DND-41 (cell line): Measurements from ENCODE around the gene FBXL19.

Experiments
- ATAC-seq: fragments of 200-7000 bp; cut with Tn5 transposase; 3 replicates; pipeline ENCODE4 v1.9.1; 2021; ENCODE audit warnings: low read depth; ENCODE audit not compliant: insufficient read depth
- DNase-seq: peaks from one replicate; pipeline ENCODE4 v3.0.0-alpha.2; 2020
- H2AFZ ChIP-seq: 2 replicates; pipeline ENCODE4 v1.6.0; 2012; ENCODE audit warnings: low read depth, low read length
- H3K27ac ChIP-seq: 2 replicates; pipeline ENCODE4 v1.5.1; 2012; ENCODE audit warnings: low read length, inconsistent platforms
- H3K27me3 ChIP-seq: fragments of 200-600 bp; sonication (generic); 2 replicates; pipeline ENCODE4 v1.6.0; 2012; ENCODE audit warnings: low read length, mild to moderate bottlenecking, inconsistent platforms; ENCODE audit not compliant: insufficient read depth, poor library complexity
- H3K36me3 ChIP-seq: 2 replicates; pipeline ENCODE4 v1.5.1; 2012; ENCODE audit warnings: low read length, inconsistent platforms; ENCODE audit not compliant: insufficient read depth
- H3K4me1 ChIP-seq: 2 replicates; pipeline ENCODE4 v1.5.1; 2012; ENCODE audit warnings: mild to moderate bottlenecking, low read length; ENCODE audit not compliant: insufficient read depth
- H3K4me2 ChIP-seq: 2 replicates; pipeline ENCODE4 v1.6.0; 2012; ENCODE audit warnings: mild to moderate bottlenecking, moderate library complexity, low read length, inconsistent platforms; ENCODE audit not compliant: insufficient read depth
- H3K4me3 ChIP-seq, 2 experiments: fragments of 200-600 bp in 1 of 2; shearing (Covaris generic) in 1 of 2; 2 replicates each; pipeline ENCODE4 v1.5.1; 2012 to 2016; ENCODE audit warnings: inconsistent platforms in 2 of 2, low read length in 2 of 2, mild to moderate bottlenecking in 2 of 2, low read depth in 1 of 2, moderate library complexity in 1 of 2
- H3K79me2 ChIP-seq: 2 replicates; pipeline ENCODE4 v1.6.0; 2012; ENCODE audit warnings: low read length, inconsistent platforms; ENCODE audit not compliant: insufficient read depth
- H3K9ac ChIP-seq: 2 replicates; pipeline ENCODE4 v1.6.0; 2012; ENCODE audit warnings: low read depth, mild to moderate bottlenecking, inconsistent platforms, low read length, moderate library complexity
- H3K9me3 ChIP-seq: 2 replicates; pipeline ENCODE4 v1.5.1; 2012; ENCODE audit warnings: low read length, moderate library complexity, mild to moderate bottlenecking, inconsistent platforms; ENCODE audit not compliant: insufficient read depth, severe bottlenecking
- H4K20me1 ChIP-seq: 2 replicates; pipeline ENCODE4 v1.6.0; 2012; ENCODE audit warnings: low read length; ENCODE audit not compliant: insufficient read depth
- CTCF ChIP-seq: IDR thresholded peaks from 2 replicates; pipeline ENCODE4 v1.5.1; 2012; ENCODE audit warnings: borderline replicate concordance, low read length, moderate library complexity, mild to moderate bottlenecking; ENCODE audit not compliant: poor library complexity, severe bottlenecking; ENCODE audit errors: extremely low read depth
- EZH2 ChIP-seq: IDR thresholded peaks from 3 replicates; pipeline ENCODE4 v1.6.1; 2012; ENCODE audit warnings: borderline replicate concordance, low read depth, mild to moderate bottlenecking, moderate library complexity, low read length, inconsistent platforms; ENCODE audit not compliant: severe bottlenecking

The FBXL19 gene

GRCh38 chr16:30875871-30876801 lies 47.2 kb upstream of the FBXL19 start:
- Histone ChIP-seq H2AFZ (peak overlapping the region; percentile 96), H3K4me3 (peak overlapping the region; percentile 48 to 83), H3K79me2 (peaks cover 45% of the 10 kb centered on the region), H3K4me1 (peaks cover 26% of the 10 kb centered on the region), H3K9me3 (no peaks in the 10 kb centered on the region), H3K27me3 (no peaks in the 10 kb centered on the region), H3K9ac (peak overlapping the region; percentile 83), H3K36me3 (peaks cover 8% of the 10 kb centered on the region; the same call in 1 of the 2 replicates), H4K20me1 (no peaks in the 10 kb centered on the region), H3K27ac (peak overlapping the region; percentile 93), H3K4me2 (peak overlapping the region; percentile 76)
- ATAC-seq (peak; percentile 16), DNase-seq (peak; percentile 56)
- no peak for TF ChIP-seq EZH2
- no peak for TF ChIP-seq CTCF

GRCh38 chr16:30876867-30877266 lies 46.5 kb upstream of the FBXL19 start:
- no peak for DNase-seq
- TF ChIP-seq CTCF (no peak), EZH2 (no peak)
- H3K4me1 ChIP-seq: peaks cover 26% of the 10 kb centered on the region
- H3K36me3 ChIP-seq: peaks cover 14% of the 10 kb centered on the region; the same call in 1 of the 2 replicates
- H3K9me3 ChIP-seq: no peaks in the 10 kb centered on the region
- peak overlapping the region; percentile 76 for H3K4me2 ChIP-seq
- no peaks in the 10 kb centered on the region for H4K20me1 ChIP-seq
- H3K27ac ChIP-seq: peak overlapping the region; percentile 93
- H3K27me3 ChIP-seq: no peaks in the 10 kb centered on the region
- H3K9ac ChIP-seq: peak overlapping the region; percentile 83
- ATAC-seq: no peak
- H3K79me2 ChIP-seq: peaks cover 49% of the 10 kb centered on the region
- H3K4me3 ChIP-seq: peak overlapping the region; percentile 48 to 83; a peak in 3 of 4 replicates
- peak overlapping the region; percentile 96 for H2AFZ ChIP-seq

- H3K36me3 ChIP-seq: peaks cover 56% of the 10 kb centered on the region
These were observed 40.7 kb upstream of the FBXL19 start for GRCh38 chr16:30882429-30883310.

More at GRCh38 chr16:30882429-30883310, 40.7 kb upstream of the FBXL19 start:
- Histone ChIP-seq H3K4me2 (no peak overlapping the region), H4K20me1 (peaks cover 4% of the 10 kb centered on the region; the same call in 1 of the 2 replicates), H3K79me2 (peaks cover 20% of the 10 kb centered on the region), H2AFZ (no peak overlapping the region), H3K27me3 (no peaks in the 10 kb centered on the region), H3K9ac (no peak overlapping the region), H3K4me3 (no peak overlapping the region), H3K9me3 (no peaks in the 10 kb centered on the region), H3K4me1 (peaks cover 1% of the 10 kb centered on the region), H3K27ac (peak overlapping the region; percentile 36)
- ATAC-seq: 0 out of 3 replicates have a peak, but pooled peaks have one; percentile 27
- DNase-seq: no peak
- TF ChIP-seq EZH2 (no peak), CTCF (no peak)
